Hematopoietic multipotent progenitor cell treated with erythropoietin and hydrocortisone succinate and interleukin-3 and kit ligand, for 4 days (in vitro differentiated cells): ENCODE measurements around the gene SLC3A2.
"Not testable (repeated sequence)": the region's sequence is repeated elsewhere in the genome, so short reads cannot be mapped to it uniquely, and the experiment has no call there.

Experiments
- DNase-seq: peaks from one replicate; pipeline ENCODE4 v3.0.0-alpha.2; 2015

The SLC3A2 gene

GRCh38 chr11:62852523-62853188 is 28.0 kb upstream of the SLC3A2 start:
- no peak for DNase-seq

- no peak for DNase-seq
Measured at GRCh38 chr11:62853279-62853965, 27.3 kb upstream of the SLC3A2 start.

- no peak for DNase-seq
Measured at GRCh38 chr11:62854013-62854824, 26.5 kb upstream of the SLC3A2 start.

- DNase-seq = no peak
Measured at GRCh38 chr11:62854825-62855570, 25.7 kb upstream of the SLC3A2 start.

GRCh38 chr11:62855571-62856332 is 24.9 kb upstream of the SLC3A2 start:
- DNase-seq = peak; percentile 99

GRCh38 chr11:62856333-62856895 is 24.3 kb upstream of the SLC3A2 start:
- peak; percentile 50 for DNase-seq

- DNase-seq = no peak
Measured at GRCh38 chr11:62857541-62857982, 23.1 kb upstream of the SLC3A2 start.

GRCh38 chr11:62858201-62858600 is 22.5 kb upstream of the SLC3A2 start:
- DNase-seq = no peak

GRCh38 chr11:62859281-62859703 is 21.4 kb upstream of the SLC3A2 start:
- peak; percentile 45 for DNase-seq

- no peak for DNase-seq
Measured at GRCh38 chr11:62860835-62861563, 19.7 kb upstream of the SLC3A2 start.

GRCh38 chr11:62861564-62862192 is 19.0 kb upstream of the SLC3A2 start:
- DNase-seq = not testable (repeated sequence)

- no peak for DNase-seq
Measured at GRCh38 chr11:62863687-62864335, 16.9 kb upstream of the SLC3A2 start.

GRCh38 chr11:62865635-62866034 is 15.1 kb upstream of the SLC3A2 start:
- DNase-seq = no peak

GRCh38 chr11:62874851-62875250 is 5.8 kb upstream of the SLC3A2 start:
- DNase-seq = no peak

- no peak for DNase-seq
Measured at GRCh38 chr11:62875698-62876478, 4.8 kb upstream of the SLC3A2 start.

GRCh38 chr11:62876712-62877111 is 4.0 kb upstream of the SLC3A2 start:
- DNase-seq = no peak

GRCh38 chr11:62879235-62879978 is 1.3 kb upstream of the SLC3A2 start:
- DNase-seq = peak; percentile 86

- peak; percentile 77 for DNase-seq
Measured at GRCh38 chr11:62880231-62880802, 379 bp upstream of the SLC3A2 start.
